ENCODE data around the gene ACTR1A. TPM values are rescaled to one million over a fixed set of nuclear protein-coding genes. Genes with fewer than 3 reads are reported as not detected.

The ACTR1A gene
- total RNA-seq, 1 experiment from 2014 or later = 128 TPM

DNA sequence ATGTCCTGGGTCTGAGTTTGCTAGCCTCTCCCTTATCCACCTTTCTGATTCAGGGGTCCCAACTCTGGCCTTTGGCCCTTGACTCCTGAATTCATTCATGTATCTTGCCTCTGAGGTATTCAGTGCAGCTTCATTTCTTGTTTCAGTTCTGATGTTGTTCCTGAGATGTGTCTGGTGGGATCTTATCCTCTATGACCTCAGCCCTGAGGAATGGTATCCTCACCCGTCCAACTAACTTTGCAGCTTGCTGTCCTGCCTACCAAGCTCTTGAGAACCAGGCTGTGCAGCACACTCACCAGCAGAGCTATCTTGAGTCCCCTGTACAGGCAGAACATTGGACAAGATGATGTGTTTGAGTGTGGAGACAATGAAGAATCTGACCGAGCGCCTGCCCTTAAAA, 15.0 kb upstream of the ACTR1A start:
- ChIA-PET POLR2A (ENCODE audit: low non-redundant PET) (no interaction called here), CTCF (no interaction called here)
- Histone ChIP-seq H3K4me3 (ENCODE audit: low read depth, low read length, poor library complexity, severe bottlenecking) (no peak overlapping the region), H3K36me3 (ENCODE audit: insufficient read depth, low read length, poor library complexity, severe bottlenecking) (peaks cover 8% of the 10 kb centered on the region), H3K27ac (ENCODE audit: low read depth, low read length, poor library complexity, severe bottlenecking) (no peak overlapping the region), H3K9me3 (ENCODE audit: low read depth, low read length, poor library complexity, severe bottlenecking) (no peaks in the 10 kb centered on the region), H3K4me1 (ENCODE audit: insufficient read depth, low read length, poor library complexity, severe bottlenecking) (no peaks in the 10 kb centered on the region), H3K27me3 (replicated peaks; ENCODE audit: insufficient read depth, low read depth, low read length, poor library complexity) (no peaks in the 10 kb centered on the region)
- no peak for TF ChIP-seq EZH2 (IDR thresholded peaks at IDR 0.05; ENCODE audit: borderline replicate concordance, low read depth, low read length, poor library complexity, severe bottlenecking)
- TF ChIP-seq, protein P1, sequence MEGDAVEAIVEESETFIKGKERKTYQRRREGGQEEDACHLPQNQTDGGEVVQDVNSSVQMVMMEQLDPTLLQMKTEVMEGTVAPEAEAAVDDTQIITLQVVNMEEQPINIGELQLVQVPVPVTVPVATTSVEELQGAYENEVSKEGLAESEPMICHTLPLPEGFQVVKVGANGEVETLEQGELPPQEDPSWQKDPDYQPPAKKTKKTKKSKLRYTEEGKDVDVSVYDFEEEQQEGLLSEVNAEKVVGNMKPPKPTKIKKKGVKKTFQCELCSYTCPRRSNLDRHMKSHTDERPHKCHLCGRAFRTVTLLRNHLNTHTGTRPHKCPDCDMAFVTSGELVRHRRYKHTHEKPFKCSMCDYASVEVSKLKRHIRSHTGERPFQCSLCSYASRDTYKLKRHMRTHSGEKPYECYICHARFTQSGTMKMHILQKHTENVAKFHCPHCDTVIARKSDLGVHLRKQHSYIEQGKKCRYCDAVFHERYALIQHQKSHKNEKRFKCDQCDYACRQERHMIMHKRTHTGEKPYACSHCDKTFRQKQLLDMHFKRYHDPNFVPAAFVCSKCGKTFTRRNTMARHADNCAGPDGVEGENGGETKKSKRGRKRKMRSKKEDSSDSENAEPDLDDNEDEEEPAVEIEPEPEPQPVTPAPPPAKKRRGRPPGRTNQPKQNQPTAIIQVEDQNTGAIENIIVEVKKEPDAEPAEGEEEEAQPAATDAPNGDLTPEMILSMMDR (conservative IDR thresholded peaks at IDR 0.05; ENCODE audit: low read depth, low read length) = no peak
- DNase-seq (ENCODE audit: low spot score) = no peak
- no TSS peak for BruUV-seq (replicated peaks)
- intact Hi-C loops (cut with micrococcal nuclease; ENCODE audit: unreplicated experiment) = no loop called here

DNA sequence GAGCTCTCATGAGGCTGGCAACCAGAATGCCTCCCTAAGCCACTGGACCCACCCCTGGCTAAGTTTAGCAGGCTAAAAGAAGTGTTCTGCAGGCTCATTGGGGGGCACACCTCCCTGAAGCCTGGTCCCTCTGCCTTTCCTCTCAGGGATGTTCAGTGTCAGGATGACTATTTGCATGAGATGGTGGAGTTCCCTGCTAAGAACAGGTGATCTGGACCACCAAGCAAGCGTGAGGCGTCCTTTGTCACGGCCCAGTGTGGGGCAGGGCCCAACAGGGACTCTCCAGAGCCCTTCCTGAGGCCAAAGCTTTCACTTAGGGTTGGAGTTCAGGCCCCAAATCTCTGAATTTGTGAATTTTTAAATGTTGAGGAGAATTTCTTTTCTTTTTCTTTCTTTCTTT, 13.2 kb upstream of the ACTR1A start:
- no peak for DNase-seq (ENCODE audit: low spot score)
- ChIA-PET CTCF (no interaction called here), POLR2A (ENCODE audit: low non-redundant PET) (no interaction called here)
- no peaks in the 10 kb centered on the region for H3K4me1 ChIP-seq (ENCODE audit: insufficient read depth, low read length, poor library complexity, severe bottlenecking)
- H3K27ac ChIP-seq (ENCODE audit: low read depth, low read length, poor library complexity, severe bottlenecking) = no peak overlapping the region
- no peaks in the 10 kb centered on the region for H3K9me3 ChIP-seq (ENCODE audit: low read depth, low read length, poor library complexity, severe bottlenecking)
- intact Hi-C loops (cut with micrococcal nuclease; ENCODE audit: unreplicated experiment) = no loop called here
- no peak overlapping the region for H3K4me3 ChIP-seq (ENCODE audit: low read depth, low read length, poor library complexity, severe bottlenecking)
- no TSS peak for BruUV-seq (replicated peaks)
- TF ChIP-seq EZH2 (IDR thresholded peaks at IDR 0.05; ENCODE audit: borderline replicate concordance, low read depth, low read length, poor library complexity, severe bottlenecking) = no peak
- TF ChIP-seq, protein P1 (conservative IDR thresholded peaks at IDR 0.05; ENCODE audit: low read depth, low read length) = no peak
- H3K36me3 ChIP-seq (ENCODE audit: insufficient read depth, low read length, poor library complexity, severe bottlenecking) = peaks cover 22% of the 10 kb centered on the region
- H3K27me3 ChIP-seq (replicated peaks; ENCODE audit: insufficient read depth, low read depth, low read length, poor library complexity) = no peaks in the 10 kb centered on the region

GRCh38 chr10:102514487-102515311, 12.2 kb upstream of the ACTR1A start:
- no peak overlapping the region for H3K27ac ChIP-seq (ENCODE audit: low read depth, low read length, poor library complexity, severe bottlenecking)
- no peak for DNase-seq (ENCODE audit: low spot score)
- H3K9me3 ChIP-seq (ENCODE audit: low read depth, low read length, poor library complexity, severe bottlenecking) = no peaks in the 10 kb centered on the region
- TF ChIP-seq, protein P1 (conservative IDR thresholded peaks at IDR 0.05; ENCODE audit: low read depth, low read length) = no peak
- TF ChIP-seq EZH2 (IDR thresholded peaks at IDR 0.05; ENCODE audit: borderline replicate concordance, low read depth, low read length, poor library complexity, severe bottlenecking) = no peak
- no peak overlapping the region for H3K4me3 ChIP-seq (ENCODE audit: low read depth, low read length, poor library complexity, severe bottlenecking)
- ChIA-PET POLR2A (ENCODE audit: low non-redundant PET) (interaction anchor here (0.6 kb wide), 1 partner anchor 39 kb away, joined by 12 read pairs; no protein-coding TSS in a partner anchor), CTCF (no interaction called here)
- peaks cover 24% of the 10 kb centered on the region for H3K36me3 ChIP-seq (ENCODE audit: insufficient read depth, low read length, poor library complexity, severe bottlenecking)
- intact Hi-C loops (cut with micrococcal nuclease; ENCODE audit: unreplicated experiment) = no loop called here
- no peaks in the 10 kb centered on the region for H3K4me1 ChIP-seq (ENCODE audit: insufficient read depth, low read length, poor library complexity, severe bottlenecking)
- no TSS peak for BruUV-seq (replicated peaks)
- no peaks in the 10 kb centered on the region for H3K27me3 ChIP-seq (replicated peaks; ENCODE audit: insufficient read depth, low read depth, low read length, poor library complexity)
